Effector CD8-positive, alpha-beta T cell (primary cell): ENCODE measurements around the gene MAN1C1.

Experiments used
- DNase-seq: peaks from one replicate; lab custom pipeline; 2025; lab: John Stamatoyannopoulos, UW

The MAN1C1 gene

DNA sequence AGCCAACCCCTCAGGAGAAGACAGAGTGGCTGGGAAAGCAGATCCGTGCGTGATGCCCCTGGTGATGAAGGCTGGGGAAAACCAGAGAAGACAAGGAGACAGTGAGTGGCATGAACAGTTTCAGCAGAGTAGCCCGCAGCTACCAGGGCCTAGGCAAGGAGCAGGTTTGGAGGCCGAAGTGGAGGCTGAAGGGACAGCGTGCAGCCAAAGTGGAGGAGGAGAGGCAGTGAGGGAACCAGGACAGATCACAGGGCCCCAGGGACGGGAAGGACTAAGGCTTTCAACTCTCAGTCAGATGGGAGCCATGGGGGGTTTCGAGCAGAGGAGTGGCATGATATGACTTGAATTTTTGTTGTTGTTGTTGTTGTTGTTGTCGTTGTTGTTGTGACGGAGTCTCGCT, 123.5 kb downstream of the MAN1C1 start:
- DNase-seq, result no peak

GRCh38 chr1:25742316-25742715, 125.7 kb downstream of the MAN1C1 start:
- no peak for DNase-seq

- DNase-seq, result no peak
These were observed 126.9 kb downstream of the MAN1C1 start for GRCh38 chr1:25743164-25744139.

GRCh38 chr1:25744140-25744581, 127.6 kb downstream of the MAN1C1 start:
- DNase-seq, result no peak

DNA sequence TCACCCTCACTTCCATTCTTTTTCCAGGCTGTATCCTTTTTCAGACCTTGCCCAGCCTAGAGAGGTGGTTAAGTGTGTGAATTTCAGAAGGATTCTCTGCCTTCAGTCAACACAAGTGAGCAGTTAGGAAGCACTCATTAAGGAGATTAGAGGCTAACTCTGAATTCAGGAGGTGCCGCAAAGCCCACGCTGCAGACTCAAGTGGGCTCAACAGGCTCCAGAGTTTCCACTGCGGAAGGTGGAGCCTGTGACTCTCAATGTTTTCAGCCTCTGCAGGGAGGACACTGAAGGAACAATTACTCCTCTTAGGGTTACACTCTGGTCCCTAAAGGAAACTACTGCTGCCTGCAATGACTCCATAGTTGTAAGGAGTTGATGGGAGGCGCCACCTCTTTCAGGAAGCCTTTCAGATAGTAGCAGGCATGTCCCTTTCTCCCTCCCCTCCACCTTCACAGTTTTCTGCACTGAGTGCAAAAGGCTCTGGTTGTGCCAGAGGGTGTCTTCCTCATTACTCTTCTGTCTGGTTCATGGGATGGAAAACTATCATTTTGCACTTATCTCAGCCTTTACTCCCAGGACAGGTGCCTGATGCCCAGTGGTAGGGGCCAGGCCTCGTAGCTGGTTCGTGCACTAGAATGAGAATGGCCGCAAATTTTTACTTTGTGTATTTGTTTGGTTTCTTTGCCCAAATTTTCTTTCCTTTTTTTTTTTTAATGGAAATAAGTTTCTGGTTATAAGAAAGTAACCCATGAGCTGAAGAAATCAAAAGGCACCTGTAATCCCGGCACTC, 128.2 kb downstream of the MAN1C1 start:
- no peak for DNase-seq

GRCh38 chr1:25746299-25747045, 129.9 kb downstream of the MAN1C1 start:
- no peak for DNase-seq

DNA sequence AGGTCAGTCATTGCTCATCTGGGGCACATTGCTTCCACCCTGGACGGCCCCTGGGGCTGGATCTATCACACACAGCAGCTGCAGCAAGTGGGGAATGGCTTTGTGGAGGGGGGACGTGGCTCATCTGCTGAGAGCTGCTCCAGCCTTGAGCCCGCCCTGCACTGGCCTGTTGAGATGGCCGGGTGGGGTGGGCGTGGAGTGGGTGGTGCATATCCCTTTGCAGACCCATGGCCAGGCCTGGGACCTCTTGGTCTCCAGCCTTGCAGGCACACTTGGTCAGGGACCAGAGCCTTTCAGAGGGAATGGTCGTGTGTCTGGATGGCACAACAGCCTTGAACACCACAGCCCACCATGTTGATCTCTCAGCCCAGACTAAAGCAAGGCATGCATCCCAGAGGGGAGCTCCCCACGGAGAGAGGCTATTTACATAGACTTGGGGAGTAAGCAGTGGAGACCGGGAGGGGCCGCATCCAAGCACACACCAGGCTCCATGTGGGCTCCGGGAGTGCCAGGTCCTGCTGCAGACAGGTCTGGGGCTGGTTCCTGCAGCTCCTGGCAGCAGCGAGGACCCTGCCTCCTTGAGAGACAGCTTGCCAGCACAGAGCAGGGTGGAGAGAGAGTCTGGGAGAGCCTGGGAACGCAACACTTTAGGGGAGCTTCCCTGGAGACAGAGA, 130.6 kb downstream of the MAN1C1 start:
- no peak for DNase-seq

GRCh38 chr1:25748531-25749205, 132.1 kb downstream of the MAN1C1 start:
- no peak for DNase-seq

DNA sequence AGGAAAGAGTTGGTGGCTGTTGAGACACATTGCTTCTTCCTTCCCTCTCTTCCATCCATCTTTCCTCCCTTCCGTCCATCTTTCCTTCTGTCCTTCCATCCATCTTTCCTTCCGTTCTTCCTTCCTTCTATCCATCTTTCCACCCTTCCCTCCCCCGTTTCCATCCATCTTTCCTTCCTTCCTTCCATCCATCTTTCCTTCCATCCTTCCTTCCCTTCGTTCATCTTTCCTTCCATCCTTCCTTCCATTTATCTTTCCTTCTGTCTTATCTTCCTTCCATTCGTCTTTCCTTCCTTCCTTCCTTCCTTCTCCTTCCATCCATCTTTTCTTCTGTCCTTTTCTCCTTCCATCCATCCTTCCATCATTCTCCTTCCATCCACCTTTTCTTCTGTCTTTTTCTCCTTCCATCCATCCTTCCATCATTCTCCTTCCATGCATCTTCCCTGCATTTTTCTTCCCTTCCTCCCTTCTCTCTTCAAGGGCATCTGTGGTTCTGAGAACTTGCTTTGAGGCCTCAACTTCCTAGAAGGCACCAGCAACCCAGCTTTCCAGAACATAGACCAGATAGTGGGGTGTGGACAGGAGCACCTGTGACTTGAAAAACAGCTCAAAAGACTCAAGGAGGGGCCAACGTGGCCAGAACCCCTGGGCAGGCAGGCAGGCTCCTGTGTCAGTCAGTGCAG, 134.5 kb downstream of the MAN1C1 start:
- DNase-seq, result no peak

- no peak for DNase-seq
These were observed 138.0 kb downstream of the MAN1C1 start for GRCh38 chr1:25754470-25755181.

DNA sequence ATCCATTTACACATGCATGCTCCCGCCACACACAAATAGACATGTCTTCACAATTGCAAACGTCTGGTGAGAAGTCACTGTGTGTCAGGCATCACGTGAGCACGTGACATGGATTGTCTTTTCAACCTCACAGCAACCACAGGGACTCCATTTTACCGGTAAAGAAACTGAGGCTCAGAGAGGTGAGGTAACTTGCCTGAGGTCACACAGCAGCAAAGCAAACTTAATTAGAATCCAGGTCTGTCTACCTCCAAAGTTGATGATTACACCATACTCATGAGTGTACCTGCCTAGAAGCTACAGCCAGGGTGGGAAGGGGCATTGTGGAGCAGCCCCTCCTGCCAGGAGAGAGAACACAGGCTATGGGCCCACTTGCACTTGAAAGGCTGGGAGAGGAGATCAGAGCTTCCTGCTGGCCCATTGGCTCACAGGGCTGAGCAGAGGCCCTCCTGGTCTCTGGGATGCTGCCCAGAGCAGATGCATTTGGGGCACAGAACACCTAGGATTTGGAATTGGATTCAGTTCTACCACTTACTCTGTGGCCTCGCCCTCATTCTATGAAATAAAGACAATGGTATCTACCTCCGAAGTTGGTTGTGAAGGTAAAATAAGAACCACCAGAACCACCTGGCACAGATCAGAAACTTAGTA, 139.0 kb downstream of the MAN1C1 start:
- DNase-seq, result no peak

DNA sequence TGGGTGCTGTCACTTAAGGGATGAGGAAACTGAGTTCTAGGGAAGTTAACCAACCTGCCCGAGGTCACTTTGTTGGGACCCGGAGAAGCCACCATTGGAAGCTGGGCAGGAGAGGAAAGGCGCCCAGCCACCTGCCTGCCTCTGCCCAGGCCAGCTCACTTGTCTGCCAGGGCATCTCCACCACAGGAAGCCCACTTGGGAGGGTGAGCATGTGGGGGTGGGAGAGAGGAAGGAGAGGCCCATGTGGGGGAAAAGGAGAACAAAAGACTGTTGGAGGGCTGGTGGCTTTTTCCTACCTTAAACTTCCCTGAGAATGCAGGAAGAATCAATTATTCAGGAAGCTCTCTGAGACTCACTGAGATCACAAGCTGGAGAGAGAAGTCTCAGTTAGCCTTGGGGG, 139.6 kb downstream of the MAN1C1 start:
- DNase-seq, result no peak

GRCh38 chr1:25757151-25757845, 140.7 kb downstream of the MAN1C1 start:
- no peak for DNase-seq

DNA sequence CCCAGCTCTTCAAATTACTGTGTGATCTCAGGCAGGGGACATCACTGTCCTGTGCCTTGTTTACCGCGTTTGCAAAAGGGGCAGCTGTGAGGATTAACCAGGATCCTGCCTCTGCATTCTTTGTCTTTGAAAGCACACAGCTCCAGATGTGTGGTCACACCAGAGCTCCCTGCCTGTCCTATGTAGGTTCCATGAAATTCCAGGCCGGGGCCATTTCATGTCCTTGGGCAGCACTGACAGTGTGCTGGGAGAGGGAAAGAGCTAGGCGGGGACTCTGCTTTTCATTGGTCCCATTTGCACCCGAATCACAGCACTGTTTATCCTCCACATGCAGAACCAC, 141.2 kb downstream of the MAN1C1 start:
- no peak for DNase-seq

- DNase-seq, result no peak
These were observed 142.0 kb downstream of the MAN1C1 start for GRCh38 chr1:25758466-25759070.

GRCh38 chr1:25760122-25760719, 143.6 kb downstream of the MAN1C1 start:
- no peak for DNase-seq

GRCh38 chr1:25760871-25761270, 144.3 kb downstream of the MAN1C1 start:
- no peak for DNase-seq

DNA sequence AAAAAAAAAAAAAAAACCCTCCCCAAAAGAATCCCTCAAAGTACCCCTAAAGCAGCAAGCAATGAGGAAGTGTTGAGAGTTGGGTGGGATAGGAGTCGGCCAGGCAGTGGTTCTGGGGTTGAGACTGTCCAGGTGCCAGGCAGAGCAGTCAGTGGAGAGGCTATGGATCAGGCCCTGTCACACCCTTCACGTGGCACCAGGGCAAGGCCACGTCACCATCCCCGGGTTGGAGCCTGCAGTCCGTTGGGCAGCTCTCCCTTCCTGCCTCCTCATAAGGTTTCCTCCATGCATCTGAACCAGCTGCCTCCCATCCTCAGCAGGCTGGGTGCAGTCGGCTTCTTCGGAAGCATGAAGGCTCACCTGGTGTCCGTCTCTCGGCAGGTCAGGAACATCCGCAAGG, 146.9 kb downstream of the MAN1C1 start:
- no peak for DNase-seq
